ENCODE results near the gene EVC2.

The EVC2 gene

DNA sequence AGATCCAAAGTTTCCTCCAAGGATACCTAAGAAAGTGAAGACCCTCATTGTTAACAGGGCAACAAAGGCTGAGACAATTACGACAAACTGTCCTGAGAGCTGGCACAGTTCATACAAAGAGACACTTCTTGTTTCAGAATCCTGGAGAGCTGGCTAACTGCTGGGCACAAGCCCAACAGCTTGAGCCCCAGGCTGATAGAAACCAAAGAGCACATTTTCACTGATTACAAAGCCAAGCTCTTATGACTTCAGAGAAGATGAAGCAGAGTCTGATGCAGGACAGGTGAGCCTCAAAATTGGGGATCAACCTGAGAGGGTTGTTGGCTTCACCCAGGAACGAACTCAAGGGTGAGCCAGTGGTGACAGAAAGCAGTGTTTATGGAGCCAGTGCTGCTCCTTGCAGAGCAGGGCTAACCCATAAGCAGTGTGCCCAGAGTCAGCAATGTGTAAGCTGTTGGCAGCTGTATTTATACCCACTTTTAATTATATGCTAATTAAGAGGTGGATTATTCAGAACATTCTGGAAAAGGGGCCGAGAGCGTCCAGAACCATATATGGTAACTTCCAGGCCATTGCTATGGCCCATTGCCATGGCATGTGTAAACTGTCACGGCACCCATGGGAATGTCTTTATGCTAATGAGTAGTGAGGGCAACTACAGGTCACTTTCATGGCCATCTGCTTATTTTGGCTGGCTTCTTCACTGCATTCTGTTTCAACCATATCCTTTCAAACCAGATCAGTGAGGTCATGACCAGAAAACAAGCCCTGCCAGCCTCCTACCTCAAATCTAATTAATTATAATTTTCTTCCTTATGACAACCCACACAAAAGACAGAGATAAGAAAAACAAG, 183.7 kb downstream of the EVC2 start:
- DNase-seq (ENCODE audit: low read depth in 2 of 3, low spot score in 1 of 3), result no peak

DNA sequence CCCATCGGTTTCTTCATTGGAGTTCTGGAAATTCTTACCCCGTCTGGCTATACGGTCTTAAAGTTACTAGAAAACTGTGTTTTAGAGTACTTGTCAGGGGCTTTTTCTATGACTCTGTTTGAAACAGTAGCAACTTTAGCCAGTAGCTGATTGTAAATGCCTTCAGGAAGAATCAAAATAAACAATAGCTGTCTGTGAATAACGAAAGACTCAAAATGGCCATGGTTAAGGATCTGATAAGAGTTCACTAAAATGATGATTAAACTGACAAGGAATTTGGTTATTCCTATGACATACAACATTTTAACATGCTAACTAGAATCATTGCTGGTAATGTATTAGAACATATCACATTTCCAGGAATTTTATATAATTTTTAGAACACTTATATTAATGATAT, 191.0 kb downstream of the EVC2 start:
- DNase-seq (ENCODE audit: low read depth in 2 of 3, low spot score in 1 of 3), result no peak

DNA sequence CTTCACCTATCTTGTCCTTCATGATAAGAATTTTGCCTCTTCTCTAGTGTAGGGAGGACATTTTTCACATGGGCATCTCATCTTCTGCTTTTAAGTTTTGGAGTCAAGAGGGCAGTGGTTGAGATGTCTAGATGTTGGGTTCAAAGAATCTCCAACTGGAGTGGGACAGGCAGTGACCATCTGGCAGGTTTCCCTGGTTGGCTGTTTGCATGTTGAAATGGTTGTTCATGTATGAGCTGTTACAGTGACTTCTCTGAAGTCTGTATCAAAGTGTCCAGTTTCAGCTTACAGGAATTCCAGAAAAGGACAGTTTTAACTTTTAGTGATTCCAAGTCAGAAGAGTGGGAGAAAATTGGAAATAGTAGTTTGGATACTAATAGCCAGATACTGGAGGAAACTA, 192.7 kb downstream of the EVC2 start:
- DNase-seq (ENCODE audit: low read depth in 2 of 3, low spot score in 1 of 3), result no peak

Data from stimulated activated CD4-positive, alpha-beta T cell treated with anti-CD3 and anti-CD28 coated beads, Interleukin-12 subunit alpha, Interleukin-12 subunit beta, amount 100 ng/mL, for 48 hours (primary cell).